K562 (cell line): ENCODE data around the gene KPTN. TPM values are rescaled to one million over a fixed set of nuclear protein-coding genes. Genes with fewer than 3 reads are reported as not detected.

Source experiments
- CSDE1 ChIP-seq, 2 experiments: fragments of 450-650 bp; IDR thresholded peaks; 2 replicates each; pipeline ENCODE4 v1.6.1; 2016; ENCODE audit warnings: mild to moderate bottlenecking in 1 of 2
- ELF2 ChIP-seq: fragments of 250-450 bp; sonication (Bioruptor Pico); IDR thresholded peaks from 2 replicates; pipeline ENCODE4 v1.5.0; 2021; ENCODE audit warnings: mild to moderate bottlenecking
- GTF2E2 ChIP-seq: fragments of 200-800 bp; sonication (Bioruptor generic); IDR thresholded peaks from 2 replicates; pipeline ENCODE4 v1.6.1; 2016; ENCODE audit warnings: missing genetic modification characterization, missing compliant biosample characterization
- HNRNPL ChIP-seq: fragments of 200-400 bp; formaldehyde crosslinking; IDR thresholded peaks from 2 replicates; pipeline ENCODE4 v1.6.1; 2017; ENCODE audit warnings: low read depth, mild to moderate bottlenecking, low read length
- KHSRP ChIP-seq: fragments of 450-650 bp; IDR thresholded peaks from 2 replicates; pipeline ENCODE4 v1.6.1; 2017
- NELFE ChIP-seq: IDR thresholded peaks from 2 replicates; pipeline ENCODE4 v1.6.1; 2011; ENCODE audit warnings: mild to moderate bottlenecking; ENCODE audit not compliant: insufficient read depth, insufficient read length
- RAD51 ChIP-seq: fragments of 450-650 bp; IDR thresholded peaks from 2 replicates; pipeline ENCODE4 v1.7.1; 2016; ENCODE audit warnings: low read depth, mild to moderate bottlenecking, borderline replicate concordance
- SMARCC2 ChIP-seq: fragments of 450-650 bp; IDR thresholded peaks from 2 replicates; pipeline ENCODE4 v1.6.1; 2017; ENCODE audit warnings: antibody characterized with exemption, moderate library complexity, mild to moderate bottlenecking, low read depth
- TAF15 ChIP-seq: fragments of 200-400 bp; formaldehyde crosslinking; IDR thresholded peaks from 2 replicates; pipeline ENCODE4 v1.6.1; 2017; ENCODE audit warnings: mild to moderate bottlenecking, low read depth, low read length, moderate library complexity
- TFAM ChIP-seq: fragments of 250-450 bp; sonication (Bioruptor Pico); conservative IDR thresholded peaks from 2 replicates; pipeline ENCODE4 v1.5.0; 2021; ENCODE audit warnings: mild to moderate bottlenecking, moderate library complexity
- ZBTB7A ChIP-seq: IDR thresholded peaks from 2 replicates; pipeline ENCODE4 v1.6.1; 2011; ENCODE audit warnings: low read depth, mild to moderate bottlenecking, low read length, moderate library complexity, borderline replicate concordance; ENCODE audit not compliant: control insufficient read depth
- ZC3H8 ChIP-seq: fragments of 450-650 bp; IDR thresholded peaks from 2 replicates; pipeline ENCODE4 v1.6.1; 2017
- ZNF140 ChIP-seq: fragments of 250-450 bp; sonication (Bioruptor Pico); IDR thresholded peaks from 2 replicates; pipeline ENCODE4 v1.8.0; 2021; ENCODE audit warnings: moderate library complexity, mild to moderate bottlenecking, inconsistent platforms
- ZNF174 ChIP-seq: fragments of 250-450 bp; sonication (Bioruptor Pico); IDR thresholded peaks from 2 replicates; pipeline ENCODE4 v1.4.0; 2020; ENCODE audit warnings: mild to moderate bottlenecking
- ZNF24 ChIP-seq: fragments of 450-650 bp; IDR thresholded peaks from 2 replicates; pipeline ENCODE4 v1.6.1; 2016
- polyA plus RNA-seq, 8 experiments: library from polyadenylated mRNA; depleted of rRNA in 4 of 8; stranded (reverse) in 5 of 8; unstranded in 3 of 8; fragments of >200 nt; fragmentation: Nextera tagmentation in 2 of 8; fragmentation: Illumina TruSeq in 1 of 8; extraction: Ambion mirVana in 2 of 8; extraction: Trizol in 1 of 8; gene quantifications; 2 replicates each; pipeline versions ENCODE4 v1.2.1 to v1.2.3, GENCODE V29; 2011 to 2014; ENCODE audit warnings: inconsistent platforms in 1 of 8, missing spikeins in 1 of 8
- total RNA-seq, 7 experiments: library from RNA; depleted of rRNA in 6 of 7; stranded (reverse); fragments of >200 nt in 6 of 7; fragmentation: Illumina TruSeq in 2 of 7; extraction: Trizol in 2 of 7; gene quantifications; 2 replicates each; pipeline versions ENCODE4 v1.2.1 to v1.2.3, GENCODE V29; 2011 to 2021; ENCODE audit warnings: low replicate concordance in 1 of 7
- TF ChIP-seq, protein P1 (sequence below): fragments of 250-450 bp; sonication (Bioruptor Pico); IDR thresholded peaks from 2 replicates; pipeline ENCODE4 v1.5.0; 2022; ENCODE audit warnings: mild to moderate bottlenecking
- TF ChIP-seq, protein P2 (sequence below): IDR thresholded peaks from 2 replicates; pipeline ENCODE4 v1.6.1; 2011; ENCODE audit not compliant: insufficient read length; ENCODE audit errors: extremely low read depth
- TF ChIP-seq, protein P3 (sequence below): fragments of 450-650 bp; IDR thresholded peaks from 2 replicates; pipeline ENCODE4 v1.6.1; 2016; ENCODE audit warnings: missing biosample characterization, missing genetic modification characterization
- TF ChIP-seq, protein P4 (sequence below): fragments of 450-650 bp; IDR thresholded peaks from 2 replicates; pipeline ENCODE4 v1.6.1; 2016; ENCODE audit warnings: low read depth, mild to moderate bottlenecking, moderate library complexity
- TF ChIP-seq, protein P5 (sequence below): fragments of 250-450 bp; sonication (Bioruptor Pico); IDR thresholded peaks from 2 replicates; pipeline ENCODE4 v1.5.0; 2020; ENCODE audit warnings: mild to moderate bottlenecking
- TF ChIP-seq, protein P6 (sequence below): sonication (generic); formaldehyde crosslinking; IDR thresholded peaks from 2 replicates; pipeline ENCODE4 v1.8.1; 2022; ENCODE audit warnings: missing genetic modification reagents

The KPTN gene
- total and polyA plus RNA-seq, 9 of the 15 experiments (the other 6 are each of a cell fraction or from before 2014, with no cell fraction given), result 0.56 to 18.2 (median 8.5) TPM

DNA sequence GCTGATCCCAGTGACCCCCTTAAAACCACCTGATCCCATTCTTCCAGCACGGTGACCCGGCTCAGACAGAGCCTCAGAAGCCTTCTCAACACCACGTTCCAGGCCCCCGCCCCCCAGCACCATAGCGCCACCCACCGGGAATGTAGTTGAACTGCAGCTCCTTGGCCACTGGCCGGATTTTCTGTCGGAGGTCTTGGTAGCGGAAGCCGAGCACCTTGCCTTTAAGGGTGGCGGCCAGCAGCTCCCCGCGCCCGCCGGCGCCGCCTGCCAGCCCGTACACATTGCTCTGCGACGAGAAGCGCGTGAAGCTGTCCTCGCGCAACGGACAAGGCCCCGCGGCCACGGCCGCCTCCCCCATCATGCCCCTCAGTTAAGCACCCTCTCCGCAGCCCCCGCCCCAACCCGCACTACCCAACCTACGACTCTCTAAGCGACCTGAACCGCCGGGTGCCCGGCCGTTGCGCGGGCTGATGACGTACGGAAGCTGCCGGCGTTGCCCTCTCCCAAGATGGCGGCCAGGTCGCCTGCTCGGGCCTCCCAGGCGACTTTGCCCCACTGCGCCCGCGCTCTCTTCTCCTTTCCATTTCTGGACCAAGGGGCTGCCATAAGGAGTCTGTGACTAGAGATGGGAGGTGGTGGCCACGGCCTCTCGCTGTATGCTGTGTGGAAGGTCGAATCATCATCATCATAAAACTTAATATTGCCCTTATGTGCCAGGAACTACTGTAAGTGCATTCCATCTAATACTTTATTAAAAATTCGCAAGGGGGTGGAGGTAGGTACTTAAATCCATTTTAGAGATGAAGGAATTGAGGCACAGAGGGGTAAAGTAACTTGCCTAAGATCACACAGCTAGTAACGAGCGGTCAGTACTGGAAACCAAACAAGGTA lies at the start of gene KPTN (continued):
- TF ChIP-seq, protein P1, sequence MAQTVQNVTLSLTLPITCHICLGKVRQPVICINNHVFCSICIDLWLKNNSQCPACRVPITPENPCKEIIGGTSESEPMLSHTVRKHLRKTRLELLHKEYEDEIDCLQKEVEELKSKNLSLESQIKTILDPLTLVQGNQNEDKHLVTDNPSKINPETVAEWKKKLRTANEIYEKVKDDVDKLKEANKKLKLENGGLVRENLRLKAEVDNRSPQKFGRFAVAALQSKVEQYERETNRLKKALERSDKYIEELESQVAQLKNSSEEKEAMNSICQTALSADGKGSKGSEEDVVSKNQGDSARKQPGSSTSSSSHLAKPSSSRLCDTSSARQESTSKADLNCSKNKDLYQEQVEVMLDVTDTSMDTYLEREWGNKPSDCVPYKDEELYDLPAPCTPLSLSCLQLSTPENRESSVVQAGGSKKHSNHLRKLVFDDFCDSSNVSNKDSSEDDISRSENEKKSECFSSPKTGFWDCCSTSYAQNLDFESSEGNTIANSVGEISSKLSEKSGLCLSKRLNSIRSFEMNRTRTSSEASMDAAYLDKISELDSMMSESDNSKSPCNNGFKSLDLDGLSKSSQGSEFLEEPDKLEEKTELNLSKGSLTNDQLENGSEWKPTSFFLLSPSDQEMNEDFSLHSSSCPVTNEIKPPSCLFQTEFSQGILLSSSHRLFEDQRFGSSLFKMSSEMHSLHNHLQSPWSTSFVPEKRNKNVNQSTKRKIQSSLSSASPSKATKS (CRISPR knock-in tag), result no peak
- TF ChIP-seq, protein P2, sequence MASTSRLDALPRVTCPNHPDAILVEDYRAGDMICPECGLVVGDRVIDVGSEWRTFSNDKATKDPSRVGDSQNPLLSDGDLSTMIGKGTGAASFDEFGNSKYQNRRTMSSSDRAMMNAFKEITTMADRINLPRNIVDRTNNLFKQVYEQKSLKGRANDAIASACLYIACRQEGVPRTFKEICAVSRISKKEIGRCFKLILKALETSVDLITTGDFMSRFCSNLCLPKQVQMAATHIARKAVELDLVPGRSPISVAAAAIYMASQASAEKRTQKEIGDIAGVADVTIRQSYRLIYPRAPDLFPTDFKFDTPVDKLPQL, result no peak
- TF ChIP-seq RAD51 (no peak), ELF2 (peak; percentile 73; the same call in 1 of the 2 replicates), CSDE1 (IDR thresholded peaks at IDR 0.05) (peak in 1 of 2 experiments; percentile 97; a peak in 2 of 4 replicates), SMARCC2 (no peak), TFAM (CRISPR knock-in tag) (no peak), TAF15 (no peak), GTF2E2 (tag) (peak; percentile 77; the same call in 1 of the 2 replicates), ZNF24 (no peak), ZNF174 (CRISPR knock-in tag) (no peak), ZC3H8 (no peak), KHSRP (peak; percentile 98), HNRNPL (0 out of 2 replicates have a peak, but pooled peaks have one; percentile 39), NELFE (no peak), ZBTB7A (peak; percentile 41; the same call in 1 of the 2 replicates), ZNF140 (CRISPR knock-in tag) (no peak)
- TF ChIP-seq, protein P3, sequence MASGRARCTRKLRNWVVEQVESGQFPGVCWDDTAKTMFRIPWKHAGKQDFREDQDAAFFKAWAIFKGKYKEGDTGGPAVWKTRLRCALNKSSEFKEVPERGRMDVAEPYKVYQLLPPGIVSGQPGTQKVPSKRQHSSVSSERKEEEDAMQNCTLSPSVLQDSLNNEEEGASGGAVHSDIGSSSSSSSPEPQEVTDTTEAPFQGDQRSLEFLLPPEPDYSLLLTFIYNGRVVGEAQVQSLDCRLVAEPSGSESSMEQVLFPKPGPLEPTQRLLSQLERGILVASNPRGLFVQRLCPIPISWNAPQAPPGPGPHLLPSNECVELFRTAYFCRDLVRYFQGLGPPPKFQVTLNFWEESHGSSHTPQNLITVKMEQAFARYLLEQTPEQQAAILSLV (tag), result no peak
- TF ChIP-seq, protein P4, sequence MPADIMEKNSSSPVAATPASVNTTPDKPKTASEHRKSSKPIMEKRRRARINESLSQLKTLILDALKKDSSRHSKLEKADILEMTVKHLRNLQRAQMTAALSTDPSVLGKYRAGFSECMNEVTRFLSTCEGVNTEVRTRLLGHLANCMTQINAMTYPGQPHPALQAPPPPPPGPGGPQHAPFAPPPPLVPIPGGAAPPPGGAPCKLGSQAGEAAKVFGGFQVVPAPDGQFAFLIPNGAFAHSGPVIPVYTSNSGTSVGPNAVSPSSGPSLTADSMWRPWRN, result no peak
- TF ChIP-seq, protein P5, sequence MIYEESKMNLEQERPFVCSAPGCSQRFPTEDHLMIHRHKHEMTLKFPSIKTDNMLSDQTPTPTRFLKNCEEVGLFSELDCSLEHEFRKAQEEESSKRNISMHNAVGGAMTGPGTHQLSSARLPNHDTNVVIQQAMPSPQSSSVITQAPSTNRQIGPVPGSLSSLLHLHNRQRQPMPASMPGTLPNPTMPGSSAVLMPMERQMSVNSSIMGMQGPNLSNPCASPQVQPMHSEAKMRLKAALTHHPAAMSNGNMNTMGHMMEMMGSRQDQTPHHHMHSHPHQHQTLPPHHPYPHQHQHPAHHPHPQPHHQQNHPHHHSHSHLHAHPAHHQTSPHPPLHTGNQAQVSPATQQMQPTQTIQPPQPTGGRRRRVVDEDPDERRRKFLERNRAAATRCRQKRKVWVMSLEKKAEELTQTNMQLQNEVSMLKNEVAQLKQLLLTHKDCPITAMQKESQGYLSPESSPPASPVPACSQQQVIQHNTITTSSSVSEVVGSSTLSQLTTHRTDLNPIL (CRISPR knock-in tag), result no peak
- TF ChIP-seq, protein P6, sequence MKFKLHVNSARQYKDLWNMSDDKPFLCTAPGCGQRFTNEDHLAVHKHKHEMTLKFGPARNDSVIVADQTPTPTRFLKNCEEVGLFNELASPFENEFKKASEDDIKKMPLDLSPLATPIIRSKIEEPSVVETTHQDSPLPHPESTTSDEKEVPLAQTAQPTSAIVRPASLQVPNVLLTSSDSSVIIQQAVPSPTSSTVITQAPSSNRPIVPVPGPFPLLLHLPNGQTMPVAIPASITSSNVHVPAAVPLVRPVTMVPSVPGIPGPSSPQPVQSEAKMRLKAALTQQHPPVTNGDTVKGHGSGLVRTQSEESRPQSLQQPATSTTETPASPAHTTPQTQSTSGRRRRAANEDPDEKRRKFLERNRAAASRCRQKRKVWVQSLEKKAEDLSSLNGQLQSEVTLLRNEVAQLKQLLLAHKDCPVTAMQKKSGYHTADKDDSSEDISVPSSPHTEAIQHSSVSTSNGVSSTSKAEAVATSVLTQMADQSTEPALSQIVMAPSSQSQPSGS, result no peak
